Fibroblast of villous mesenchyme (primary cell): ENCODE measurements around the gene NSUN2. TPM values are rescaled to one million over a fixed set of nuclear protein-coding genes. Genes with fewer than 3 reads are reported as not detected.
"Not testable (repeated sequence)": the region's sequence is repeated elsewhere in the genome, so short reads cannot be mapped to it uniquely, and the experiment has no call there.

ENCODE experiments used
- DNase-seq: peaks from one replicate; pipeline ENCODE4 v3.0.0-alpha.2; 2010; ENCODE audit warnings: low read depth
- H3K4me3 ChIP-seq: 2 replicates; pipeline ENCODE4 v1.5.1; 2011; ENCODE audit warnings: low read depth, mild to moderate bottlenecking, low read length
- CTCF ChIP-seq: IDR thresholded peaks from 2 replicates; pipeline ENCODE4 v1.5.1; 2012; ENCODE audit warnings: low read depth, mild to moderate bottlenecking, low read length; ENCODE audit not compliant: insufficient read depth
- total RNA-seq: library from RNA; depleted of rRNA; stranded (reverse); fragments of >200 nt; gene quantifications from 2 replicates; pipeline ENCODE4 v1.2.3, GENCODE V29; 2012

NSUN2 gene
- total RNA-seq, 1 donor, result 46.2 TPM

GRCh38 chr5:6675784-6676491, 43.1 kb upstream of the NSUN2 start:
- no peak overlapping the region for H3K4me3 ChIP-seq
- DNase-seq, result no peak
- TF ChIP-seq CTCF, result no peak

- TF ChIP-seq CTCF, result no peak
- no peak for DNase-seq
- H3K4me3 ChIP-seq, result no peak overlapping the region
These were observed 42.0 kb upstream of the NSUN2 start for GRCh38 chr5:6674886-6675285.

- no peak for TF ChIP-seq CTCF
- DNase-seq, result no peak
- H3K4me3 ChIP-seq, result no peak overlapping the region
These were observed 41.6 kb upstream of the NSUN2 start for GRCh38 chr5:6674421-6674820.

- H3K4me3 ChIP-seq, result no peak overlapping the region
- no peak for DNase-seq
- TF ChIP-seq CTCF, result no peak
These were observed 41.1 kb upstream of the NSUN2 start for GRCh38 chr5:6673963-6674362.

GRCh38 chr5:6673031-6673430, 40.2 kb upstream of the NSUN2 start:
- DNase-seq, result no peak
- no peak overlapping the region for H3K4me3 ChIP-seq

GRCh38 chr5:6668717-6669116, 35.9 kb upstream of the NSUN2 start:
- not testable (repeated sequence) for DNase-seq, H3K4me3 ChIP-seq

More at GRCh38 chr5:6673031-6673430, 40.2 kb upstream of the NSUN2 start:
- no peak for TF ChIP-seq CTCF

- no peak overlapping the region for H3K4me3 ChIP-seq
- TF ChIP-seq CTCF, result no peak
- DNase-seq, result no peak
These were observed 34.8 kb upstream of the NSUN2 start for GRCh38 chr5:6667648-6668047.
